Measurements from ENCODE around the gene SEC16A.

Gene SEC16A

DNA sequence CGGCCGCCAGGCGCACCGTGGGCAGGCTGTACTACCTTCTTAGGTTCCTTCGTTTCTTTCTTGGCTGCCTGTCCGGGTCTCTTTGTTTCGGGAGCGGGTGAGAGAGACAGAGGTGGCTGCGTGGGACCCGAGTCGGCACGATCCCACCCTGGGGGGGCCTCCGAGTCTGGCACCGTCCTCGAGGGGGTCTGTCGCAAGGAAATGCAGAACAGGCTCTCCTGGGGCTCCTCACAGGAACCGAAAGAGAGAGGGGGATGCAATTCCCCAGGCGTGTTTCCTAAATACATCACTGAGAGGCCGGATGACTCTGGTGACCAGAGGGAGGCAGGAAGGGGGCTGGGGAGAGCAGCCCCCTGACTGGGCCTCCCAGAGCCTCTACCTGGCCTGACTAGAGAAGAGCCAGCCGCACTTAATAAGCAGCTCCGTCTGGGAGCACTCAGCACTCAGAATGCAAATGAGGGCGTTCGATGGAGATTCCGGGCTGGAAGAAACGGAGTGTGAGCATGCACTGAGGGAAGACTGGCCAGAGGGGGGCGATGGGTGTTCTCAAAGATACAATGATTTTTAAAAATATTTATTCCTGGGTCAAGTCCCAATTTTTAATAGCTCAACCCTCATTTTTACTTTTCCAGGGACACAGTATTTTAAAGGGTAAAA, 31.5 kb downstream of the SEC16A start:
- H2BK120ac ChIP-seq (ENCODE audit: low read depth, low read length) = no peak overlapping the region
- H3K4me1 ChIP-seq (ENCODE audit: control insufficient read depth in 2 of 2, insufficient read depth in 1 of 2, low read depth in 1 of 2, low read length in 2 of 2) = no peaks in the 10 kb centered on the region
- no peak overlapping the region for H2AFZ ChIP-seq (ENCODE audit: low read length)
- H2BK12ac ChIP-seq (ENCODE audit: low read length) = no peak overlapping the region
- no peaks in the 10 kb centered on the region for H3K27me3 ChIP-seq (ENCODE audit: control insufficient read depth in 3 of 3, insufficient read depth in 3 of 3, low read depth in 1 of 3, low read length in 3 of 3)
- no peak overlapping the region for H4K91ac ChIP-seq (ENCODE audit: low read depth, low read length, poor library complexity)
- peaks cover 2% of the 10 kb centered on the region for H3K79me1 ChIP-seq (ENCODE audit: low read depth, low read length)
- H3K18ac ChIP-seq (ENCODE audit: low read length) = no peak overlapping the region
- peak overlapping the region; percentile 7 for H2BK5ac ChIP-seq (ENCODE audit: low read length)
- no peaks in the 10 kb centered on the region for H3K9me3 ChIP-seq (replicated peaks in 1 of 2; ENCODE audit: control insufficient read depth in 2 of 2, insufficient read depth in 1 of 2, low read depth in 1 of 2, low read length in 2 of 2)
- no peak overlapping the region for H4K8ac ChIP-seq (ENCODE audit: low read depth, low read length)
- no peak overlapping the region for H3K4me2 ChIP-seq (ENCODE audit: insufficient read depth, low read length, poor library complexity, severe bottlenecking)
- H3K14ac ChIP-seq (ENCODE audit: low read length) = no peak overlapping the region
- no peak overlapping the region for H3K9ac ChIP-seq (ENCODE audit: low read depth, low read length, poor library complexity)
- no peak overlapping the region for H3K23ac ChIP-seq (ENCODE audit: low read depth, low read length, poor library complexity)
- H2BK15ac ChIP-seq (ENCODE audit: low read length) = no peak overlapping the region
- H3K27ac ChIP-seq (replicated peaks; ENCODE audit: low read length) = no peak overlapping the region
- no peak for DNase-seq (ENCODE audit: low spot score)
- WGBS, 2 donors (ENCODE audit: extremely low coverage in 2 of 2, insufficient read length in 2 of 2, insufficient replicate concordance in 1 of 2) = no CpG with 5 or more reads among the region's 26 CpGs
- H3K36me3 ChIP-seq (replicated peaks in 1 of 2; ENCODE audit: control insufficient read depth in 2 of 2, insufficient read depth in 2 of 2, low read length in 2 of 2) = peaks cover 64 to 90% of the 10 kb centered on the region in 2 donors
- H3K4me3 ChIP-seq (ENCODE audit: low read length in 2 of 2) = no peak overlapping the region
- no peak overlapping the region for H3K4ac ChIP-seq (ENCODE audit: low read length)
- H2AK5ac ChIP-seq (ENCODE audit: low read depth, low read length) = no peak overlapping the region

- Histone ChIP-seq H3K9me3 (replicated peaks in 1 of 2; ENCODE audit: control insufficient read depth in 2 of 2, insufficient read depth in 1 of 2, low read depth in 1 of 2, low read length in 2 of 2) (no peaks in the 10 kb centered on the region), H3K79me1 (ENCODE audit: low read depth, low read length) (peaks cover 4% of the 10 kb centered on the region), H2AFZ (ENCODE audit: low read length) (no peak overlapping the region), H3K4me1 (ENCODE audit: control insufficient read depth in 2 of 2, insufficient read depth in 1 of 2, low read depth in 1 of 2, low read length in 2 of 2) (no peaks in the 10 kb centered on the region), H3K36me3 (replicated peaks in 1 of 2; ENCODE audit: control insufficient read depth in 2 of 2, insufficient read depth in 2 of 2, low read length in 2 of 2) (peaks cover 55 to 90% of the 10 kb centered on the region in 2 donors), H3K4ac (ENCODE audit: low read length) (no peak overlapping the region), H2BK15ac (ENCODE audit: low read length) (no peak overlapping the region), H3K4me2 (ENCODE audit: insufficient read depth, low read length, poor library complexity, severe bottlenecking) (no peak overlapping the region), H2BK12ac (ENCODE audit: low read length) (no peak overlapping the region), H4K91ac (ENCODE audit: low read depth, low read length, poor library complexity) (no peak overlapping the region), H3K9ac (ENCODE audit: low read depth, low read length, poor library complexity) (no peak overlapping the region), H4K8ac (ENCODE audit: low read depth, low read length) (peak overlapping the region; percentile 65), H3K23ac (ENCODE audit: low read depth, low read length, poor library complexity) (no peak overlapping the region), H3K27ac (replicated peaks; ENCODE audit: low read length) (no peak overlapping the region), H3K18ac (ENCODE audit: low read length) (no peak overlapping the region), H2BK5ac (ENCODE audit: low read length) (no peak overlapping the region), H2AK5ac (ENCODE audit: low read depth, low read length) (no peak overlapping the region), H2BK120ac (ENCODE audit: low read depth, low read length) (no peak overlapping the region), H3K27me3 (ENCODE audit: control insufficient read depth in 3 of 3, insufficient read depth in 3 of 3, low read depth in 1 of 3, low read length in 3 of 3) (no peaks in the 10 kb centered on the region), H3K4me3 (ENCODE audit: low read length in 2 of 2) (no peak overlapping the region), H3K14ac (ENCODE audit: low read length) (no peak overlapping the region)
- WGBS, 2 donors (ENCODE audit: extremely low coverage in 2 of 2, insufficient read length in 2 of 2, insufficient replicate concordance in 1 of 2) = no CpG with 5 or more reads among the region's 3 CpGs
- no peak for DNase-seq (ENCODE audit: low spot score)
Measured at GRCh38 chr9:136448655-136449054, 34.2 kb downstream of the SEC16A start.

DNA sequence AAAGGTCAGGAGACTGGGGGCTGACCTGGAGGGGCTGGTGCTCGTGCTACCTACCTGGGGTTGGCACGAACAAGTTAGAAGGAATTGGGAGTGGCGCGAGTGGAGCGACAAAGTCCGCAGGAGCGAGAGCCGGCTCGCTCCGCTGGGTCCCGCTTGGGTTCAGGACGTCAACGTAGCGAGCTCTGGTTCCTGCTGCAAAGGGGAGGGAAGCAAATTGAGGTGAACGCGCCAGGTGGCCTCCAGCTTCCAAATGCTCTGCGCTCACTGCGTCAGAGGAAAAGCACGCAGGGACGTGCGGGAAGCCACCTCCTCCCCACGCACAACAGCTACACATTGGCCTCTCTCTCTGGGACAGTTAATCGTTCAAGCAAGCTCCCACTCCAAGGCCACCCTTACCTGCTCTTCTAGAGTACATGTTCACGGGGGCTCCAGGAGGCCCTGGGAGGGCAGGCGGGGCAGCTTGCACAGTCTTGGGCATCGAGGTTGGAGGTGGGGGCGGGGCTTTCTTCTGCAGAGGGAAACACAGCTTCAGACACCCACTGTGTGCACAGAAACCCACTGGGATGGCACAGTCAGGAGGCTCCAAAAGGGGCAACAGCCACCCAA, 35.6 kb downstream of the SEC16A start:
- H3K18ac ChIP-seq (ENCODE audit: low read length) = no peak overlapping the region
- H3K27me3 ChIP-seq (ENCODE audit: control insufficient read depth in 3 of 3, insufficient read depth in 3 of 3, low read depth in 1 of 3, low read length in 3 of 3) = no peaks in the 10 kb centered on the region
- no CpG with 5 or more reads among the region's 27 CpGs for WGBS, 2 donors (ENCODE audit: extremely low coverage in 2 of 2, insufficient read length in 2 of 2, insufficient replicate concordance in 1 of 2)
- H2AK5ac ChIP-seq (ENCODE audit: low read depth, low read length) = no peak overlapping the region
- H3K36me3 ChIP-seq (replicated peaks in 1 of 2; ENCODE audit: control insufficient read depth in 2 of 2, insufficient read depth in 2 of 2, low read length in 2 of 2) = peaks cover 60 to 96% of the 10 kb centered on the region in 2 donors
- H3K14ac ChIP-seq (ENCODE audit: low read length) = no peak overlapping the region
- H3K23ac ChIP-seq (ENCODE audit: low read depth, low read length, poor library complexity) = no peak overlapping the region
- no peak overlapping the region for H3K27ac ChIP-seq (replicated peaks; ENCODE audit: low read length)
- no peaks in the 10 kb centered on the region for H3K9me3 ChIP-seq (replicated peaks in 1 of 2; ENCODE audit: control insufficient read depth in 2 of 2, insufficient read depth in 1 of 2, low read depth in 1 of 2, low read length in 2 of 2)
- H3K4me3 ChIP-seq (ENCODE audit: low read length in 2 of 2) = no peak overlapping the region
- no peak overlapping the region for H3K4me2 ChIP-seq (ENCODE audit: insufficient read depth, low read length, poor library complexity, severe bottlenecking)
- peak overlapping the region; percentile 92 for H4K8ac ChIP-seq (ENCODE audit: low read depth, low read length)
- DNase-seq (ENCODE audit: low spot score) = no peak
- H3K4me1 ChIP-seq (ENCODE audit: control insufficient read depth in 2 of 2, insufficient read depth in 1 of 2, low read depth in 1 of 2, low read length in 2 of 2) = no peaks in the 10 kb centered on the region
- peaks cover 4% of the 10 kb centered on the region for H3K79me1 ChIP-seq (ENCODE audit: low read depth, low read length)
- no peak overlapping the region for H2BK5ac ChIP-seq (ENCODE audit: low read length)
- peak overlapping the region; percentile 81 for H3K9ac ChIP-seq (ENCODE audit: low read depth, low read length, poor library complexity)
- H2BK120ac ChIP-seq (ENCODE audit: low read depth, low read length) = no peak overlapping the region
- no peak overlapping the region for H2BK12ac ChIP-seq (ENCODE audit: low read length)
- H4K91ac ChIP-seq (ENCODE audit: low read depth, low read length, poor library complexity) = no peak overlapping the region
- no peak overlapping the region for H2BK15ac ChIP-seq (ENCODE audit: low read length)
- no peak overlapping the region for H2AFZ ChIP-seq (ENCODE audit: low read length)
- no peak overlapping the region for H3K4ac ChIP-seq (ENCODE audit: low read length)

DNA sequence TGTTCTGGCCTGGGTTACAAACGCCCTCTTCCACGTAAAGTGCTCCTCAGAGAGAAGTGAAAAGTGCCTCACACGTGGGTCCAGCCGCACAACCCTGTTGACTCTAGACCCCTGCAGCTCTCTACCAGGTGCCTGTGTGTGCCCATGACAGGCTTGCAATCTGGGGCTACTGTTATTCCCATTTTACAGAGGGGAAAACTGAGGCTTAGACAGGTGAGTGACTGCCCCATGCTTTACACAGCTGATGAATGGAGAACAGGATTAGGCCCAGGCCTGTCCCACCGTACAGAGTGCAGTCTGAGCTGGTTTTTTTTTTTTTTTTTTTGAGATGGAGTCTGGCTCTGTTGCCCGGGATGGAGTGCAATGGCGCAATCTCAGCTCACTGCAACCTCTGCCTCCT, 37.0 kb downstream of the SEC16A start:
- Histone ChIP-seq H4K8ac (ENCODE audit: low read depth, low read length) (no peak overlapping the region), H3K4me3 (ENCODE audit: low read length in 2 of 2) (no peak overlapping the region), H3K14ac (ENCODE audit: low read length) (no peak overlapping the region), H2BK5ac (ENCODE audit: low read length) (no peak overlapping the region), H4K91ac (ENCODE audit: low read depth, low read length, poor library complexity) (no peak overlapping the region), H3K27me3 (ENCODE audit: control insufficient read depth in 3 of 3, insufficient read depth in 3 of 3, low read depth in 1 of 3, low read length in 3 of 3) (no peaks in the 10 kb centered on the region), H3K4me1 (ENCODE audit: control insufficient read depth in 2 of 2, insufficient read depth in 1 of 2, low read depth in 1 of 2, low read length in 2 of 2) (no peaks in the 10 kb centered on the region), H3K36me3 (replicated peaks in 1 of 2; ENCODE audit: control insufficient read depth in 2 of 2, insufficient read depth in 2 of 2, low read length in 2 of 2) (peaks cover 65 to 99% of the 10 kb centered on the region in 2 donors), H2AK5ac (ENCODE audit: low read depth, low read length) (no peak overlapping the region), H2AFZ (ENCODE audit: low read length) (no peak overlapping the region), H3K23ac (ENCODE audit: low read depth, low read length, poor library complexity) (no peak overlapping the region), H3K18ac (ENCODE audit: low read length) (no peak overlapping the region), H3K9ac (ENCODE audit: low read depth, low read length, poor library complexity) (no peak overlapping the region), H3K27ac (replicated peaks; ENCODE audit: low read length) (no peak overlapping the region), H3K79me1 (ENCODE audit: low read depth, low read length) (peaks cover 2% of the 10 kb centered on the region), H3K4ac (ENCODE audit: low read length) (no peak overlapping the region), H2BK15ac (ENCODE audit: low read length) (no peak overlapping the region), H2BK120ac (ENCODE audit: low read depth, low read length) (no peak overlapping the region), H3K9me3 (replicated peaks in 1 of 2; ENCODE audit: control insufficient read depth in 2 of 2, insufficient read depth in 1 of 2, low read depth in 1 of 2, low read length in 2 of 2) (no peaks in the 10 kb centered on the region), H3K4me2 (ENCODE audit: insufficient read depth, low read length, poor library complexity, severe bottlenecking) (no peak overlapping the region), H2BK12ac (ENCODE audit: low read length) (no peak overlapping the region)
- no CpG with 5 or more reads among the region's 7 CpGs for WGBS, 2 donors (ENCODE audit: extremely low coverage in 2 of 2, insufficient read length in 2 of 2, insufficient replicate concordance in 1 of 2)
- DNase-seq (ENCODE audit: low spot score) = no peak
